Activated naive CD8-positive, alpha-beta T cell treated with anti-CD3 and anti-CD28 coated beads for 36 hours (primary cell): Measurements from ENCODE around the gene IFNL4. TPM values are rescaled to one million over a fixed set of nuclear protein-coding genes. Genes with fewer than 3 reads are reported as not detected.
"Not testable (repeated sequence)": the region's sequence is repeated elsewhere in the genome, so short reads cannot be mapped to it uniquely, and the experiment has no call there.

Experiments
- DNase-seq: peaks from one replicate; pipeline ENCODE4 v3.0.0; 2021
- H3K27ac Mint-ChIP-seq: one replicate; pipeline ENCODE4 v1.8.0; 2022; ENCODE audit warnings: mild to moderate bottlenecking, moderate library complexity, mixed read lengths
- H3K27me3 Mint-ChIP-seq: one replicate; pipeline ENCODE4 v1.8.0; 2022; ENCODE audit warnings: mild to moderate bottlenecking, mixed read lengths
- H3K36me3 Mint-ChIP-seq: one replicate; pipeline ENCODE4 v1.8.0; 2021; ENCODE audit warnings: mild to moderate bottlenecking, mixed read lengths
- H3K4me1 Mint-ChIP-seq: one replicate; pipeline ENCODE4 v1.8.0; 2021; ENCODE audit warnings: mixed read lengths
- H3K4me3 Mint-ChIP-seq: one replicate; pipeline ENCODE4 v1.8.0; 2022; ENCODE audit warnings: mild to moderate bottlenecking, moderate library complexity, mixed read lengths
- H3K9me3 Mint-ChIP-seq: one replicate; pipeline ENCODE4 v1.8.0; 2022; ENCODE audit warnings: mixed read lengths
- total RNA-seq, 2 experiments: library from RNA; stranded (reverse); gene quantifications; one replicate each; pipeline ENCODE4 v1.2.3, GENCODE V29; 2021

Gene IFNL4
- total RNA-seq = under 1 TPM; 0.14 to 0.25 TPM

DNA sequence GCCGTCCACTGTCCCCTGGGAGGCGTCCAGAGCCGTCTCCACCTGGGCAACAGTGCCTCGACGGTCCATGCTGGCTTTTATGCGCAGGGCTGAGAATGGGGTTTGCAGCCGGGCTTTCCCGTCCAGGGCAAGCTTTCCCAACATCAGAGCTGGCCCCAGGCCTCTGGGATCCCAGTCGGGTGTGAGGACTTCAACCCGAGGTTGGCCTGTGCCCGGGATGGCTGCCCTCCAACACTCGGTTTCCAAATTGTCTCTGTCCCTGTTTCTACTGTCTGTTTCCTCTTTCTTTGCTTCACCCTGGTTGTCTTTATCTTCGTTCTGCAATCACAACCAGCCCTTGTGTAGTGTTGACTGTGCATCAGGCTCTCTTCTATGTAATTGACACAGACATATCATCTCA lies at the start of gene IFNL4:
Gene IFNL4 (minus strand): TSS at position 51 of the 400 bp plus-strand sequence.
- no peaks in the 10 kb centered on the region for H3K36me3 Mint-ChIP-seq
- no peak for DNase-seq
- peaks cover 4% of the 10 kb centered on the region for H3K4me1 Mint-ChIP-seq
- H3K27me3 Mint-ChIP-seq = peaks cover 11% of the 10 kb centered on the region
- H3K27ac Mint-ChIP-seq = no peak within 1 kb of the TSS
- H3K9me3 Mint-ChIP-seq = no peaks in the 10 kb centered on the region
- H3K4me3 Mint-ChIP-seq = no peak within 1 kb of the TSS

DNA sequence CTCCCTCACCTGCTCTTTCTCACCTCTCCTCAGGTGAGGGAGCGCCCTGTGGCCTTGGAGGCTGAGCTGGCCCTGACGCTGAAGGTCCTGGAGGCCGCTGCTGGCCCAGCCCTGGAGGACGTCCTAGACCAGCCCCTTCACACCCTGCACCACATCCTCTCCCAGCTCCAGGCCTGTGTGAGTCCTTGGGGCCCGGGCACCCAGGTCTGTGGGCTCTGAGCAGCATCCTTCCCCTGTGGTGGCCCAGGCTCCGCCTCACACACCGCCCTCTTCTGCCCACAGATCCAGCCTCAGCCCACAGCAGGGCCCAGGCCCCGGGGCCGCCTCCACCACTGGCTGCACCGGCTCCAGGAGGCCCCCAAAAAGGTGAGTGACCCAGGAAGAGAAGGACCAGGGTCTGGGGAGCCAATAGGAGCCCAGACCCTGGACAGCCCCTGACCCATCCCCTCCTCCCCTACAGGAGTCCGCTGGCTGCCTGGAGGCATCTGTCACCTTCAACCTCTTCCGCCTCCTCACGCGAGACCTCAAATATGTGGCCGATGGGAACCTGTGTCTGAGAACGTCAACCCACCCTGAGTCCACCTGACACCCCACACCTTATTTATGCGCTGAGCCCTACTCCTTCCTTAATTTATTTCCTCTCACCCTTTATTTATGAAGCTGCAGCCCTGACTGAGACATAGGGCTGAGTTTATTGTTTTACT lies 49.4 kb upstream of the IFNL4 start:
- Mint-ChIP-seq H3K4me3 (peak overlapping the region; percentile 1), H3K36me3 (no peaks in the 10 kb centered on the region), H3K4me1 (peaks cover 17% of the 10 kb centered on the region), H3K27ac (peak overlapping the region; percentile 46), H3K9me3 (no peaks in the 10 kb centered on the region), H3K27me3 (no peaks in the 10 kb centered on the region)
- DNase-seq = peak; percentile 61

DNA sequence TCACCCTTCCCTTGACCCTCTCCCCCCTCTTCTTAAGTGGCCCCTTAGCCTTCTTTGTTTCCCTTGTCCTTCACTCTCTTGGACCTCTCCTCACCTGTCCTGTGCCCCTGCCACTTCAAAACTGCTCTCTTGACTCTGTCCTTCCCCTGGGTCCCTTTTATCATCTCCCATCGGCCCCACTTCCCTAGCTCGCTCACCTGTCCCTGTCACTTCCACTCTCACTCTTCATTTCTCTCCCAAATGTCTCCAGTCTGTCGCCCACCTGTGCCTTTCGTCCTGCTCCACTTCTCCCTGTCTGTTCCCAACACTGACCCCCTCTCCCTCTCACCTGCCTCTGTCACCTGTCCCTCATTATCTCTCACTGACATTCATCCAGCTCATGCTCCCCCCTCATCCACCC lies 48.2 kb upstream of the IFNL4 start:
- no peaks in the 10 kb centered on the region for H3K36me3 Mint-ChIP-seq
- H3K27me3 Mint-ChIP-seq = no peaks in the 10 kb centered on the region
- peaks cover 17% of the 10 kb centered on the region for H3K4me1 Mint-ChIP-seq
- no peak for DNase-seq
- no peak overlapping the region for H3K27ac Mint-ChIP-seq
- no peaks in the 10 kb centered on the region for H3K9me3 Mint-ChIP-seq
- H3K4me3 Mint-ChIP-seq = no peak overlapping the region

DNA sequence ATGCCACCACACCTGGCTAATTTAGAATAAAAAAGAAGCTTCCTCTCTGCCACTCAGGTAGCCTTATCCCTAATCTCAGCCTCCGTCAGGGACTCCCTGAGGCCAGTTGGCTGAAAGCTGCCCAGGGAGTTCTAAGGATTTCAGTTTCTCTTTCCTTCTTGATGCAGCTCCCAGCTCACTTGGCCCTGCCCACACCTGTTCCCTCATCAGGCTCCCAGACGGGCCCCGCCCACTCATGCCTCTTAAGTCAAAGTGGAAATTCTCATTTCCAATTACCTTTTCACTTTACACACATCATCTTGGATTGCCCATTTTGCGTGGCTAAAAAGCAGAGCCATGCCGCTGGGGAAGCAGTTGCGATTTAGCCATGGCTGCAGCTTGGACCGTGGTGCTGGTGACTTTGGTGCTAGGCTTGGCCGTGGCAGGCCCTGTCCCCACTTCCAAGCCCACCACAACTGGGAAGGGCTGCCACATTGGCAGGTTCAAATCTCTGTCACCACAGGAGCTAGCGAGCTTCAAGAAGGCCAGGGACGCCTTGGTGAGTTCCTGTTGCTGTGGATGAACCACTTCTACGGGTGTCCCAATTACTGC lies 47.5 kb upstream of the IFNL4 start, which contains the start of gene IFNL1:
Gene IFNL1 (plus strand): TSS at position 353 of the 591 bp plus-strand sequence. CDS start 15 bp downstream, at position 368.
- Mint-ChIP-seq H3K4me1 (peaks cover 17% of the 10 kb centered on the region), H3K36me3 (no peaks in the 10 kb centered on the region), H3K27me3 (no peaks in the 10 kb centered on the region), H3K27ac (no peak within 1 kb of the TSS), H3K9me3 (no peaks in the 10 kb centered on the region), H3K4me3 (no peak within 1 kb of the TSS)
- DNase-seq = no peak

DNA sequence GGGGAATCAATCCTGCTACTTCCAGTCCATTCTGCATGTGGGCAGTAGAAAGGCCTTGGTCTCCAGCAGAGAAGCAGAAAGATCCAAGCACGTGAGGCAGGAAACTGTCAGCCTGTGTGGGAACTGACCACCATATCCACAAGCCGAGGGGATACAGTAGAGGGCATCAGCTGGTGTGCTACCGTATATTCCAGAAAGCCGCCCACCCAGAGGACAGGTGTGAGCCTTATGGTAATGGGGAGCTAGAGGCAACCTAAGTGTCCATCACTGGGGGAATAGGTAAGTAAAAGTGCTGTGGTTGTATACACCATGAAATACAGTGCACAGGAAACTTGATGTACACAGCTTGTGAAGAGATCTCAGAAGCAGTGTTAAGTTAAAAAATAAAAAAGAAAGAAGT lies 44.7 kb upstream of the IFNL4 start:
- Mint-ChIP-seq H3K36me3 (no peaks in the 10 kb centered on the region), H3K4me3 (no peak overlapping the region), H3K27me3 (peaks cover 4% of the 10 kb centered on the region), H3K9me3 (no peaks in the 10 kb centered on the region), H3K27ac (no peak overlapping the region), H3K4me1 (peaks cover 11% of the 10 kb centered on the region)
- DNase-seq = no peak

DNA sequence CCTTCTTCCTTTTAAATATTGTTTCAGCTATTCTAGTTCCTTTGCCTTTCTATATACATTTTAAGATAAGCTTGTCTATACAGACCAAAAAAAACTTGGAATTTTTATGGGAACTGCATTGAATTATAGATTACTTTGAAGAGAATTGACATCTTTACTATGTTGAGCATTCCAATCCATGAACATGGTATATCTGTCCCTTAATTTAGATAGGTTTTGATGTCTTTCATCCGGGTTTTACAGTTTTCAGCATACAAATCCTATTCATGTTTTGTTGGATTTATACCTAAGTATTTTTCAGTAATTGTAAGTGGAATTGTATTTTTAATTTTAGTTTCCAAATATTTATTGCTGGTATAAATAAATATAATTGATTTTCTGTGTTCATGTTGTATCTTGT lies 35.4 kb upstream of the IFNL4 start:
- no peak overlapping the region for H3K4me3 Mint-ChIP-seq
- no peak for DNase-seq
- peaks cover 10% of the 10 kb centered on the region for H3K9me3 Mint-ChIP-seq
- peaks cover 14% of the 10 kb centered on the region for H3K27me3 Mint-ChIP-seq
- no peaks in the 10 kb centered on the region for H3K4me1 Mint-ChIP-seq
- H3K36me3 Mint-ChIP-seq = no peaks in the 10 kb centered on the region
- no peak overlapping the region for H3K27ac Mint-ChIP-seq

DNA sequence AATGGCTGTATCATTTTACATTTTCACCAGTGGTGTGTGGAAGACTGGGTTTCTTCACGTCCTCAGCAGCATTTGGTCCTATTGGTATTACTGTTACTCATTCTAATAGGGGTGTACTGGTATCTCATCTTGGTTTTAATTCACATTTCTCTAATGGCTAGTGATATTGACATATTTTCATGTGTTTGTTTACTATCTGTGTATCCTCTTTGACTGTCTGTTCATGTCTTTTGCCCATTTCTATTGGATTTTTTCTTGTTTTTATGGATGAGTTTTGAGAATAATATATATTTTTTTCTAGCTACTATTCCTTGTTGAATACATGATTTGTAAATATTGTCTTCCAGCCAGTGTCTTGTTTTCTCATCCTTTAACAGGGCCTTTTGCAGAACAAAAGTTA lies 33.4 kb upstream of the IFNL4 start:
- Mint-ChIP-seq H3K27me3 (peaks cover 3% of the 10 kb centered on the region), H3K27ac (no peak overlapping the region), H3K9me3 (peaks cover 8% of the 10 kb centered on the region), H3K4me1 (no peaks in the 10 kb centered on the region), H3K4me3 (no peak overlapping the region), H3K36me3 (no peaks in the 10 kb centered on the region)
- no peak for DNase-seq

DNA sequence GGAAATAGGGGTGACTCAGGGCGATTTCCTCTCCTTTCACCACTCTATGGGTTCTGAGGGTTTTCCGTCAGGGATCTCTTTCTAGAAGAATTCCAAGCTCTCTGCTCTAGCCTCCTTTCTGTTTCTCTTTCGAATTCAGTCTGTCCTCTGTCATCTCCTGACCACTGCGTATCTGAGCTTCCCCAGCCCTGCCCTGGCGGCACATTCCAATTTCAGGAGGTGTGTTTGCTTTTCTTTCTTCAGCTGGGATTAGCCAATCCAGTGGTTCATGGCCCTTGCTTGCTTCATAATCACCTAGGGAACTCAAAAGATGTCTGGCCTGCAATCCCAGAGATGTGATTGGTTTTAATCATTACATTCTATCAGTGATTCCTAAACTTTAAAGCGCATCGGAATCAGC lies 28.9 kb upstream of the IFNL4 start:
- no peaks in the 10 kb centered on the region for H3K4me1 Mint-ChIP-seq
- H3K9me3 Mint-ChIP-seq = peaks cover 4% of the 10 kb centered on the region
- H3K4me3 Mint-ChIP-seq = no peak overlapping the region
- DNase-seq = no peak
- H3K27me3 Mint-ChIP-seq = no peaks in the 10 kb centered on the region
- H3K27ac Mint-ChIP-seq = no peak overlapping the region
- H3K36me3 Mint-ChIP-seq = no peaks in the 10 kb centered on the region

DNA sequence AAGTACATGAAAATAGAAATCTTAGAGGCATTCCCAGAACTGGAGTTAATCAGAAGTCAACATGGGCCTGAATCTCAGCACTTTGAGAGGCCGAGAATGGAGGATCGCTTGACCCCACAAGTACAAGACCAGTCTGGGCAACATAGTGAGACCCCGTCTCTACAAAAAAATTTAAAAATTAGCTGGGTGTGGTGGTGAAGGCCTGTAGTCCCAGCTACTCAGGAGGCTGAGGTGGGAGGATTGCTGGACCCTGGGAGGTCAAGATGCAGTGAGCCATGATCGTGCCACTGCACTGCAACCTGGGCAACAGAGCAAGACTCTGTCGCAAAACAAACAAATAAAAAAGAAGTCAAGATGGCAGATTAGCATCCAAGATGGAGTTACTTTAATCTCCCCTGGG lies 28.1 kb upstream of the IFNL4 start:
- Mint-ChIP-seq H3K9me3 (no peaks in the 10 kb centered on the region), H3K27ac (no peak overlapping the region), H3K36me3 (no peaks in the 10 kb centered on the region), H3K4me1 (no peaks in the 10 kb centered on the region), H3K4me3 (no peak overlapping the region), H3K27me3 (no peaks in the 10 kb centered on the region)
- no peak for DNase-seq

DNA sequence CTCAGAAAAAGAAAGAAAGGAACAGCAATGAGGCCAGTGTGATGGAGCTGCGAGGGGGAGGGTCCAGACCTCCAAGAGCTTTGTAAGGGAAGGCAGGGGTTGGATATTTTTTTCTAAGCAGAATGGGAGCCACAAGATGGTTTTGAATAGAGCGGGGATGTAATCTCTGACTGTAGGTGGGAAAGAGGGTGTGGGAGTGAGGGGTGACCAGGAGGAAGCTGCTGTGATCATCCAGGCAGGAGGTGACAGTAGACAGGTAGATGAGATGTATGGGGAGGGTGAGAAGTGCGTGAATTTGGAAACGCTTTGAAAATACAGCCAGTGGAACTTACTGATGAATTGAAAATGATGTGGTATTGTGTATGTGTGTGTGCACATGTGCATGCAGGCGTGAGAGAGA lies 26.9 kb upstream of the IFNL4 start:
- no peak for DNase-seq
- no peaks in the 10 kb centered on the region for H3K27me3 Mint-ChIP-seq
- no peak overlapping the region for H3K4me3 Mint-ChIP-seq

DNA sequence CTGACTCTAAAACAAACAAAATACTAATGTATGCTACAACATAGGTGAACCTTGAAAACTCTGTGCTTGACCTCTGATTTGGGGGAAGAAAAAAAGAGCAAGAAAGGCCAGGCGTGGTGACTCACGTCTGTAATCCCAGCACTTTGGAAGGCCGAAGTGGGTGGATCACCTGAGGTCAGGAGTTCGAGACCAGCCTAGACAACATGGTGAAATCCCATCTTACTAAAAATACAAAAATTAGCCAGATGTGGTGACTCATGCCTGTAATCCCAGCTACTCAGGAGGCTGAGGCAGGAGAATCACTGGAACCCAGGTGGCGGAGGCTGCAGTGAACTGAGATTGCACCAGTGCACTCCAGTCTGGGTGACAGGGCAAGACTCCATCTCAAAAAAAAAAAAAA lies 25.2 kb upstream of the IFNL4 start:
- not testable (repeated sequence) for DNase-seq, H3K27me3 Mint-ChIP-seq, H3K36me3 Mint-ChIP-seq, H3K4me1 Mint-ChIP-seq, H3K4me3 Mint-ChIP-seq, H3K9me3 Mint-ChIP-seq, H3K27ac Mint-ChIP-seq

More for the DNA sequence above, 26.9 kb upstream of the IFNL4 start:
- Mint-ChIP-seq H3K4me1 (no peaks in the 10 kb centered on the region), H3K36me3 (no peaks in the 10 kb centered on the region), H3K27ac (no peak overlapping the region), H3K9me3 (no peaks in the 10 kb centered on the region)

DNA sequence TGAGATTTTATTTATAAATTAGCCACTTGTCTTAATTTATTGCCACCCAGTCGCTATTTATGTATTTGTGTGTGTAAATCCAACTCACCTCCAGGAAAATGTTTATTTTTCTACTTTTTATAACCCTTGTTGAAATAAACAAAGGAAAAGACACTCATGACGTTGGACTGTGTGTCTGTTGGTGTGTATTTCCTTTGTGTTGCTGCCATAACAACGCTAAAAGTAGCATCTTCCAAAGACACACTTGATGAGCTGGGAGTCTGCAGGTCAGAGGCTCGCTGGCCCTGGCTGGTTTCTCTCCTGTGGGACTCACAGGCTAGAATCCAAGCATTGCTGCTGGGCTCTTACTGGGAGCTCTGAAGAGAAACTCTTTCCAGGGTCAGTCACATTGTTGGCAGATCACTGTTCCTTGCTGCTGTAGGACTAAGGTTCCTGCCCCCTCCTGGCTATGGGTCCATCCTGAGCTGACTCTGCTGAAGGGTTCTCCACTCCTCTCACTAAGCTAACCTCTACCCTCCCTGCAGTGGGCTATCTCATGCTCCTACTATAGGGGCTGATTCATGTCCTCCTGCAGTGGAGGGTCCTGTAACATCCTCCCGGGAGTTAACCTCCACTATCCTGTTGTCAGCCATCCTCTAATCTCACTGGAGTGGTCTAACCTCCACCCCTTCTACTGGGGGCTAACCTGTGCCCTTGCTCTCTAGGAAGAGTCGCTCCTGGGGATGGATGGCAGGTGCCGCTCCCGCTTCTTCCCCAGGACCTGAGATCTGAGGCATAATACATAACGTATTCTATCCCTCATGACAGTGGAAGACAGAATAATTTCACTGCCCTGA lies 21.6 kb upstream of the IFNL4 start:
- Mint-ChIP-seq H3K4me1 (no peaks in the 10 kb centered on the region), H3K27ac (no peak overlapping the region), H3K36me3 (no peaks in the 10 kb centered on the region), H3K9me3 (no peaks in the 10 kb centered on the region), H3K4me3 (no peak overlapping the region), H3K27me3 (peaks cover 11% of the 10 kb centered on the region)
- no peak for DNase-seq

DNA sequence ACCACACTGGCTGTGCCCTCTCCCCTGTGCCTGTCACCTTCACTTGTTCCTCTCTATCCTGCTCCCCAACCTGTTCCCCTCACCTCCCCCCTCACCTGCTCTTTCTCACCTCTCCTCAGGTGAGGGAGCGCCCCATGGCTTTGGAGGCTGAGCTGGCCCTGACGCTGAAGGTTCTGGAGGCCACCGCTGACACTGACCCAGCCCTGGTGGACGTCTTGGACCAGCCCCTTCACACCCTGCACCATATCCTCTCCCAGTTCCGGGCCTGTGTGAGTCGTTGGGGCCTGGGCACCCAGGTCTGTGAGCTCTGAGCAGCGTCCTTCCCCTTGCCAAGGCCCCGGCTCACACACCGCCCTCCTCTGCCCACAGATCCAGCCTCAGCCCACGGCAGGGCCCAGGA lies 20.7 kb upstream of the IFNL4 start:
- not testable (repeated sequence) for H3K36me3 Mint-ChIP-seq, H3K4me3 Mint-ChIP-seq, H3K27ac Mint-ChIP-seq, H3K4me1 Mint-ChIP-seq, DNase-seq, H3K9me3 Mint-ChIP-seq
- H3K27me3 Mint-ChIP-seq = peaks cover 18% of the 10 kb centered on the region

DNA sequence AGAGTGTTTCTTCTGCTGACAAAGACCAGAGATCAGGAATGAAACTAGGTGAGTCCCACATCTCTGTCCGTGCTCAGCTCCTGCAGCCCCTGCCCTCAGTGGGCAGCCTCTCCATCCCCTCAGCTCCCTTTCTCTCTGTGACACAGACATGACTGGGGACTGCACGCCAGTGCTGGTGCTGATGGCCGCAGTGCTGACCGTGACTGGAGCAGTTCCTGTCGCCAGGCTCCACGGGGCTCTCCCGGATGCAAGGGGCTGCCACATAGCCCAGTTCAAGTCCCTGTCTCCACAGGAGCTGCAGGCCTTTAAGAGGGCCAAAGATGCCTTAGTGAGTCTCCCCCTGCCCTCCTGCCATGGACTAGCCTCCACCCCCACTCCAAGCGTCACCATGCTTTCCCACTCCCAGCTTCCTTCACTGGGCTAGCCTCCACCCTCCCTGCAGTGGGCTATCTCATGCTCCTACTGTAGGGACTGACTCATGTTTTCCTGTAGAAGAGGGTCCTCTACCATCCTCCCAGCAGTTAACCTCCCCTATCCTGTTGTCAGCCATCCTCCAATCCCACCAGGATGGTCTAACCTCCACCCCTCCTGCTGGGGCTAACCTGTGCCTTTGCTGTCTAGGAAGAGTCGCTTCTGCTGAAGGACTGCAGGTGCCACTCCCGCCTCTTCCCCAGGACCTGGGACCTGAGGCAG lies 20.0 kb upstream of the IFNL4 start:
- not testable (repeated sequence) for H3K36me3 Mint-ChIP-seq, DNase-seq, H3K4me3 Mint-ChIP-seq, H3K4me1 Mint-ChIP-seq, H3K9me3 Mint-ChIP-seq, H3K27ac Mint-ChIP-seq
- peaks cover 25% of the 10 kb centered on the region for H3K27me3 Mint-ChIP-seq

DNA sequence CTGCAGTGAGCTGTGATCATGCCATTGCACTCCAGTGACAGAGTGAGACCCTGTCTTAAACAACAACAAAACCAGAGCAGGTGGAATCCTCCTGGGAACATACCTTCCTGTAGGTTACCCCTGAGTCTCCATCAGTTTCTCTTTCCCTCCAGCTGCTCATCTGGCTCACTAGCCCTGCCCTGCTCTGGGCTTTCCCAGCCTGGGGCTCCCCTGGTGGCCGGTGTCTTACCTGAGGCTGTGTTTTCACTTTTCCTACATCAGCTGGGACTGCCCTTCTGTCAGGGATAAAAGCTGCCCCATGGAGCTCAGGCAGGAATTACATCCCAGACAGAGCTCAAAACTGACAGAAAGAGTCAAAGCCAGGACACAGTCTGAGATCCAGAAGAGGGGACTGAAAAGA lies 19.4 kb upstream of the IFNL4 start, which contains the start of gene IFNL2:
Gene IFNL2 (plus strand): TSS at position 312 of the 400 bp plus-strand sequence. CDS start 173 bp downstream, outside the sequence.
- H3K4me1 Mint-ChIP-seq, H3K4me3 Mint-ChIP-seq, H3K9me3 Mint-ChIP-seq, H3K27ac Mint-ChIP-seq, DNase-seq, H3K36me3 Mint-ChIP-seq: not testable (repeated sequence)
- H3K27me3 Mint-ChIP-seq = peaks cover 30% of the 10 kb centered on the region
